ENCODE measurements around the gene FBXW9. TPM values are rescaled to one million over a fixed set of nuclear protein-coding genes. Genes with fewer than 3 reads are reported as not detected.
"Not testable (repeated sequence)": the region's sequence is repeated elsewhere in the genome, so short reads cannot be mapped to it uniquely, and the experiment has no call there.

FBXW9 gene
- total and polyA plus RNA-seq, 7 donors: 3.6 to 10.8 (median 6.2) TPM

DNA sequence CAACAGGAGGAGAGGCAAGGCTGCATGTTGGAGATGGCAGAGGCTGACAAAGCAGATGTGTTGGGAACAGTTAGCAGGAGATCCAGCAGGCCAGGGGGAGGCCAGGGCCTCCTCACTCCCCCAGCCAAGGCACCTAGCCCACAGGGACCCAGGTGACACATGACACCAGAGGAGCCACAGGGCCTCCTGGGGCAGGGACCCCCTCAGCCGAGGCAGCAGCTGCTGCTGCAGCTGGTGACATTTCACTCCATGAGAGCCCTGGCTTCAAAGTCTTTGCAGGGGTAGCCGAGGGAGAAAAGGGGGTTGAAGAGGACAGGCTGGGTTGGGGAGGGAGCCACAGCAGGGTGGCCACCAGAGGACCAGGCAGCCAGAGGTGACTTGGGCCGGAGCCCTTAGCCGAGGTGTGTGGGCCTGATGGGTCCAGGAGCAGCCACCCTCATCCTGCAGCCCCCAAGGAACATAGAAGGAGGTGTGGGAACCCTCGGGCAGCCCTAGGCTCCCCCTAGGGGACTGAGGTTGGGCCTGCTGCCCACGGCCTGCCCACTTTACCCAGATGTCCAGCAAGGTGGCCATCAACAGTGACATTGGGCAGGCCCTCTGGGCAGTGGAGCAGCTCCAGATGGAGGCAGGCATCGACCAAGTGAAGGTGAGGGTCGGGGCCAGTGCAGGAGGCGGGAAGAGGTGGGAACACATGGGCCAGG, 8.8 kb downstream of the FBXW9 start, which contains the start of gene GNG14:
Gene GNG14 (plus strand): TSS at position 503 of the 701 bp plus-strand sequence. CDS start 51 bp downstream, at position 554.
- Histone ChIP-seq H3K36me3 (no peaks in the 10 kb centered on the region), H3K9me3 (no peaks in the 10 kb centered on the region), H3K27ac (no peak within 1 kb of the TSS), H3K27me3 (no peaks in the 10 kb centered on the region), H3K4me1 (no peaks in the 10 kb centered on the region), H3K4me3 (no peak within 1 kb of the TSS)
- TF ChIP-seq POLR2AphosphoS5 (IDR thresholded peaks at IDR 0.05): no peak
- TF ChIP-seq, protein P1, sequence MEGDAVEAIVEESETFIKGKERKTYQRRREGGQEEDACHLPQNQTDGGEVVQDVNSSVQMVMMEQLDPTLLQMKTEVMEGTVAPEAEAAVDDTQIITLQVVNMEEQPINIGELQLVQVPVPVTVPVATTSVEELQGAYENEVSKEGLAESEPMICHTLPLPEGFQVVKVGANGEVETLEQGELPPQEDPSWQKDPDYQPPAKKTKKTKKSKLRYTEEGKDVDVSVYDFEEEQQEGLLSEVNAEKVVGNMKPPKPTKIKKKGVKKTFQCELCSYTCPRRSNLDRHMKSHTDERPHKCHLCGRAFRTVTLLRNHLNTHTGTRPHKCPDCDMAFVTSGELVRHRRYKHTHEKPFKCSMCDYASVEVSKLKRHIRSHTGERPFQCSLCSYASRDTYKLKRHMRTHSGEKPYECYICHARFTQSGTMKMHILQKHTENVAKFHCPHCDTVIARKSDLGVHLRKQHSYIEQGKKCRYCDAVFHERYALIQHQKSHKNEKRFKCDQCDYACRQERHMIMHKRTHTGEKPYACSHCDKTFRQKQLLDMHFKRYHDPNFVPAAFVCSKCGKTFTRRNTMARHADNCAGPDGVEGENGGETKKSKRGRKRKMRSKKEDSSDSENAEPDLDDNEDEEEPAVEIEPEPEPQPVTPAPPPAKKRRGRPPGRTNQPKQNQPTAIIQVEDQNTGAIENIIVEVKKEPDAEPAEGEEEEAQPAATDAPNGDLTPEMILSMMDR (IDR thresholded peaks at IDR 0.05): no peak
- TF ChIP-seq EP300 (IDR thresholded peaks at IDR 0.05): no peak
- no peak for TF ChIP-seq POLR2A (IDR thresholded peaks at IDR 0.05)
- DNase-seq: no peak
- WGBS, 2 donors: 82 to 89% methylated on average over 9 of the region's 9 CpGs
- intact Hi-C loops (cut with DNase I): no loop called here

DNA sequence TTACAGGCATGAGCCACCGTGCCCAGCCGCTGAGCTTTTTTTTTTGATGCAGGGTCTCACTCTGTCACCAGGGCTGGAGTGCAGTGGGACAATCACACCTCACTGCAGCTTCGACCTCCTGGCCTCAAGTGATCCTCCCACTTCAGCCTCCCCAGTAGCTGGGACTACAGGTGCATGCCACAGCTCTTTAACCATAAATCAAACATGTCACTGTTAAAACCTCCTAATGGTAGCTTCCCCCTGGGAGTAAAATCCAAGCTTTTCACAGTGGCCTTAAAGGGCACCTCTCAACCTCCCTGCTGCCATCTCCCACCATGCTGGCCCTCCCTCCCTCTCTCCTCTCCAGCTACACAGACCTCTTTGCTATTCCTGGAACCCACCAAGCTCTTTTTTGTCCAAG, 10.6 kb downstream of the FBXW9 start:
- Histone ChIP-seq H3K4me3 (no peak overlapping the region), H3K27me3 (no peaks in the 10 kb centered on the region), H3K36me3 (no peaks in the 10 kb centered on the region), H3K4me1 (peaks cover 0 to 8% (median 3%) of the 10 kb centered on the region in 4 donors), H3K9me3 (no peaks in the 10 kb centered on the region), H3K27ac (no peak overlapping the region)
- WGBS, 2 donors: 86 to 90% methylated on average over 3 of the region's 3 CpGs
- no peak for DNase-seq
- TF ChIP-seq EP300 (IDR thresholded peaks at IDR 0.05): no peak
- TF ChIP-seq, protein P1 (IDR thresholded peaks at IDR 0.05): no peak
- no peak for TF ChIP-seq POLR2A (IDR thresholded peaks at IDR 0.05)
- TF ChIP-seq POLR2AphosphoS5 (IDR thresholded peaks at IDR 0.05): no peak
- intact Hi-C loops (cut with DNase I): no loop called here

DNA sequence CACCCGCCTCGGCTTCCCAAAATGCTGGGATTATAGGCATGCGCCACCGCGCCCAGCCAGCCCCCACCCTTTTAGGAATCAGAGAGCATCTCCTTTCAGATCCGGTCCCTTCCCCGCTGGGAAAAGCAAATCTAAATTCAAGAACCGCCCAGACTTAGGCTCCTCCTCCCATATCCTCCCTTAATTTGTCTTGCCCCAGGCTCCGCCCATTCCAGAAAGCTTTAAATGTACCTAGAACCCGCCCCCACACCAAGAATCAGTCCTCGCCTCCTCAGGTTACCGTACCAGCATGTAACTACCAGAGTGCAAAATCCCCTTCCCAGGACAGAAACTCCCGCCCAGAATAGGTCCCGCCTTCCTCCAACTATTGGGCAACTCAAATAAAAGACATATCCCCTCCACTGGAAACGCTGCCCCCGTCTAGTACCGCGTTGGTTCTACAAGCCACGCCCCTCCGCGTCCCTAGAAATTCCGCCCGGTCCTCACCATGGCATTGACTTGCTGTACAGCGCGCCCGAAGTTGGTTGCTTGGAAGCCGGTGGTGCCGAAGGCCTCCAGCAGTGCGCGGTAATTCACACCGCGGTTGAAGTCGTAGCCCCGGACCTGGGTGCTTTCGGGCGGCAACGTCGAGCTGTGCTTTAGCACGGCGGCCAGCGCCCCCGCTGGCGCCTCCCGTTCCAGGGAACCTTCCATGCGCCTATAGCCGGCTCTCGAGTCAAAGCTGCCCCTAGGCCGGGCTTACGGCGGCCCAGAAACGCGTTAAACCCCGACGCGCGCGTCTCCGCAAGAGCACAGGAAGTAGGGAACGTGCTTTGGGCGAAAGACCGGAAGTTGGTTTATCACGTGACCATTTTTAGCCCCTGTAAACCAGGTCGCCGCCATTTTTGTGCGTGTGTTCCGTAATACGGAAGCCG, 15.1 kb downstream of the FBXW9 start, which contains the start of gene DHPS:
Gene DHPS (minus strand): TSS at position 807 of the 914 bp plus-strand sequence. CDS start 114 bp downstream, at position 693.
- Histone ChIP-seq H3K27me3 (no peaks in the 10 kb centered on the region), H3K36me3 (peaks cover 22 to 38% (median 27%) of the 10 kb centered on the region in 4 donors), H3K9me3 (no peaks in the 10 kb centered on the region), H3K4me1 (peaks cover 0 to 23% (median 16%) of the 10 kb centered on the region in 4 donors), H3K27ac (peak within 1 kb of the TSS; percentile 97 to 100 (median 100)), H3K4me3 (peak within 1 kb of the TSS; percentile 96 to 99 (median 98))
- TF ChIP-seq, protein P1 (IDR thresholded peaks at IDR 0.05): no peak
- TF ChIP-seq EP300 (IDR thresholded peaks at IDR 0.05): peak in 1 of 4 donors; percentile 70
- peak; percentile 73 to 84 (median 79) for TF ChIP-seq POLR2AphosphoS5 (IDR thresholded peaks at IDR 0.05)
- peak; percentile 8 to 39 for TF ChIP-seq POLR2A (IDR thresholded peaks at IDR 0.05)
- intact Hi-C loops (cut with DNase I): loop anchor here (2.0 kb wide), 1 partner anchor 41 kb away; the partner anchor contains the start of gene TNPO2
- 0% methylated on average over 68 of the region's 68 CpGs for WGBS, 2 donors
- DNase-seq: peak; percentile 97

DNA sequence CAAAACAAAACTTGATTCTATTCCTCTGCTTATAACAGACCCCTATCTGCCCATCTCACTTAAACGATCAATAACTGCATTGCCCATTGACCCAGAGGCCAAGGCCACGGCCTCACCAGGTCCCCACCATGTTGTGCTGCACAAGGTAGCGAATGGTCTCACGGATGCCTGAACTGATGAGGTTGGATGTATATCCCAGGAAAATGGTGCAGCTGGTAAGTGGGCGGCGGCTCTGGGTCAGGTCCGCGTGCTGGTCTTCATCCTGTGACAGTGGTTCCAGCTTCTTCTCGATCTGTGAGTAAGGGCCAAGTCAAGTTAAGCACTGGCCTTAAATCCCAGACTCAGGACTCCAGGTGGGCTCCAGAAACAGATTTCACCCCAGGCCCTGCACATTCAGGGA, 16.4 kb downstream of the FBXW9 start:
- no peak overlapping the region for H3K27ac ChIP-seq
- no peaks in the 10 kb centered on the region for H3K27me3 ChIP-seq
- TF ChIP-seq, protein P1 (IDR thresholded peaks at IDR 0.05): no peak
- TF ChIP-seq POLR2AphosphoS5 (IDR thresholded peaks at IDR 0.05) (no peak), POLR2A (IDR thresholded peaks at IDR 0.05) (no peak)
- H3K4me3 ChIP-seq: no peak overlapping the region
- intact Hi-C loops (cut with DNase I): loop anchor here (2.0 kb wide), 1 partner anchor 43 kb away; the partner anchor contains the start of gene TNPO2
- no peak for DNase-seq
- peaks cover 0 to 27% (median 17%) of the 10 kb centered on the region in 4 donors for H3K4me1 ChIP-seq
- peaks cover 28 to 51% (median 37%) of the 10 kb centered on the region in 4 donors for H3K36me3 ChIP-seq
- no peaks in the 10 kb centered on the region for H3K9me3 ChIP-seq
- WGBS, 2 donors: 94 to 95% methylated on average over 9 of the region's 9 CpGs

DNA sequence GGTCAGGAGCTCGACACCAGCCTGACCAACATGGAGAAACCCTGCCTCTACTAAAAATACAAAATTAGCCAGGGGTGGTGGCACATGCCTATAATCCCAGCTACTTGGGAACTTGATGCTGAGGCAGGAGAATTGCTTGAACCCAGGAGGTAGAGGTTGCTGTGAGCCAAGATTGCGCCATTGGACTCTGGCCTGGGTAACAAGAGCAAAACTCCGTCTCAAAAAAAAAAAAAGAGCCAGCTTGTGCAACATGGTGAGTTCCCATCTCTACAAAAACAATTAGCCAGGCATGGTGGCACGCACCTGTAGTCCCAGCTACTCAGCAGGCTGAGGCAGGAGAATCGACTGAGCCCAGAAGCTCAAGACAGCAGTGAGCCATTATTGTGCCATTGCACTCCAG, 18.4 kb downstream of the FBXW9 start:
- peaks cover 28 to 71% (median 54%) of the 10 kb centered on the region in 4 donors for H3K36me3 ChIP-seq
- 88 to 92% methylated on average over 5 of the region's 5 CpGs for WGBS, 2 donors
- DNase-seq; H3K9me3 ChIP-seq; H3K27ac ChIP-seq; H3K4me3 ChIP-seq; H3K27me3 ChIP-seq; intact Hi-C loops (cut with DNase I): not testable (repeated sequence)
- H3K4me1 ChIP-seq: peaks cover 0 to 27% (median 17%) of the 10 kb centered on the region in 4 donors
